HepG2 (cell line): ENCODE measurements around the gene WWTR1. TPM values are rescaled to one million over a fixed set of nuclear protein-coding genes. Genes with fewer than 3 reads are reported as not detected.

Source experiments
- CTCF ChIP-seq: sonication (generic); formaldehyde crosslinking; IDR thresholded peaks from 2 replicates; pipeline ENCODE4 v1.5.0; 2020; ENCODE audit warnings: mild to moderate bottlenecking, missing genetic modification reagents, moderate library complexity
- HMGXB4 ChIP-seq, 2 experiments: sonication (generic) in 1 of 2; formaldehyde crosslinking in 1 of 2; IDR thresholded peaks; 2 replicates each; pipeline versions ENCODE4 v1.4.0 to v1.6.1; 2018 to 2020; ENCODE audit warnings: missing genetic modification reagents in 2 of 2, borderline replicate concordance in 1 of 2, low read depth in 1 of 2, mild to moderate bottlenecking in 1 of 2, missing biosample characterization in 1 of 2
- SRSF4 ChIP-seq: fragments of 200-400 bp; formaldehyde crosslinking; IDR thresholded peaks from one replicate; pipeline ENCODE4 v1.6.1; 2018; ENCODE audit warnings: mild to moderate bottlenecking, low read depth, low read length, moderate library complexity; ENCODE audit not compliant: poor library complexity, severe bottlenecking
- STAT5B ChIP-seq: sonication (generic); formaldehyde crosslinking; IDR thresholded peaks from 2 replicates; pipeline ENCODE4 v1.4.0; 2020; ENCODE audit warnings: missing genetic modification reagents
- ZBTB40 ChIP-seq, 2 experiments: fragments of 450-650 bp in 1 of 2; sonication (generic) in 1 of 2; formaldehyde crosslinking in 1 of 2; IDR thresholded peaks; 2 replicates each; pipeline versions ENCODE4 v1.6.1 to v1.8.0; 2016 to 2022; ENCODE audit warnings: antibody characterized with exemption in 1 of 2, mild to moderate bottlenecking in 1 of 2, missing genetic modification reagents in 1 of 2
- ZNF335 ChIP-seq: sonication (generic); formaldehyde crosslinking; IDR thresholded peaks from 2 replicates; pipeline ENCODE4 v1.4.0; 2020; ENCODE audit warnings: missing genetic modification reagents
- ZNF460 ChIP-seq: sonication (generic); formaldehyde crosslinking; IDR thresholded peaks from 2 replicates; pipeline ENCODE4 v1.5.1; 2020; ENCODE audit warnings: missing genetic modification reagents, mild to moderate bottlenecking, borderline replicate concordance
- ZNF691 ChIP-seq: sonication (generic); formaldehyde crosslinking; IDR thresholded peaks from 2 replicates; pipeline ENCODE4 v1.4.0; 2020; ENCODE audit warnings: missing genetic modification reagents, low read depth, mild to moderate bottlenecking, borderline replicate concordance
- ZNF7 ChIP-seq: IDR thresholded peaks from 2 replicates; pipeline ENCODE4 v1.6.1; 2016; ENCODE audit warnings: missing biosample characterization, missing genetic modification reagents
- ZNF749 ChIP-seq: sonication (generic); formaldehyde crosslinking; IDR thresholded peaks from 2 replicates; pipeline ENCODE4 v1.8.0; 2022; ENCODE audit warnings: mild to moderate bottlenecking, missing genetic modification reagents, moderate library complexity, borderline replicate concordance
- ZUFSP ChIP-seq: sonication (generic); formaldehyde crosslinking; IDR thresholded peaks from 2 replicates; pipeline ENCODE4 v1.9.0; 2021; ENCODE audit warnings: missing genetic modification reagents, mild to moderate bottlenecking, borderline replicate concordance
- polyA plus RNA-seq, 8 experiments: library from polyadenylated mRNA; depleted of rRNA in 3 of 8; stranded (reverse) in 7 of 8; unstranded in 1 of 8; fragments of >200 nt; fragmentation: Illumina TruSeq in 4 of 8; extraction: Trizol in 4 of 8; gene quantifications; 2 replicates each; pipeline versions ENCODE4 v1.2.1 to v1.2.3, GENCODE V29; 2011 to 2016; ENCODE audit warnings: low read depth in 4 of 8, missing spikeins in 1 of 8, mixed read lengths in 1 of 8; ENCODE audit not compliant: insufficient read depth in 1 of 8
- total RNA-seq, 5 experiments: library from RNA; depleted of rRNA; stranded (reverse); fragments of >200 nt; fragmentation: Illumina TruSeq; extraction: Trizol; gene quantifications; 2 replicates each; pipeline ENCODE4 v1.2.3, GENCODE V29; 2016; ENCODE audit warnings: low read depth in 1 of 5

The WWTR1 gene
- total and polyA plus RNA-seq, 2 of the 13 experiments (the other 11 are each of a cell fraction or from before 2014, with no cell fraction given), result 19.7 to 139 TPM

- TF ChIP-seq ZBTB40 (IDR thresholded peaks at IDR 0.05) (no peak), ZBTB40 (CRISPR knock-in tag; IDR thresholded peaks at IDR 0.05) (no peak), ZNF460 (CRISPR knock-in tag) (no peak), HMGXB4 (CRISPR knock-in tag; IDR thresholded peaks at IDR 0.05; ENCODE audit: borderline replicate concordance in 1 of 2, low read depth in 1 of 2) (peak; percentile 40 to 78; a peak in 3 of 4 replicates), ZNF335 (no peak), ZNF749 (CRISPR knock-in tag) (no peak), ZNF691 (CRISPR knock-in tag) (peak; percentile 48; the same call in 1 of the 2 replicates), SRSF4 (no peak), CTCF (CRISPR knock-in tag) (peak; percentile 95), ZUFSP (no peak), STAT5B (CRISPR knock-in tag) (0 out of 2 replicates have a peak, but pooled peaks have one; percentile 56), ZNF7 (no peak)
Measured at GRCh38 chr3:149480326-149481017, 177.4 kb downstream of the WWTR1 start (continued).
